Endothelial cell of umbilical vein (primary cell): ENCODE measurements around the gene G3BP2. TPM values are rescaled to one million over a fixed set of nuclear protein-coding genes. Genes with fewer than 3 reads are reported as not detected.

Experiments used
- Bru-seq: library from RNA; stranded (reverse); fragments of 400-500 nt; gene quantifications from one replicate; lab custom pipeline; 2021; lab: Mats Ljungman, UMichigan
- BruChase-seq, 2 experiments: library from RNA; stranded (reverse); fragments of 400-500 nt; gene quantifications; one replicate each; lab custom pipeline; 2021; lab: Mats Ljungman, UMichigan
- BruUV-seq: library from RNA; stranded (reverse); fragments of 400-500 nt; replicated peaks from 2 replicates; lab custom pipeline; 2021; lab: Mats Ljungman, UMichigan
- CTCF ChIA-PET: fragments of 300-600, 350-600 bp; sonication (Branson Sonifier 250); formaldehyde crosslinking; loops from one replicate; lab custom pipeline; 2021; ENCODE audit warnings: antibody characterized with exemption, inconsistent platforms; lab: Charles Lee
- POLR2A ChIA-PET: fragments of 300-600, 350-600 bp; sonication (Branson Sonifier 250); formaldehyde crosslinking; loops from one replicate; lab custom pipeline; 2021; ENCODE audit warnings: antibody characterized with exemption, inconsistent platforms; lab: Charles Lee
- DNase-seq: peaks from one replicate; pipeline ENCODE4 v3.0.0-alpha.2; 2011; ENCODE audit warnings: low read depth, low spot score
- FAIRE-seq: peaks from 2 replicates; lab custom pipeline; 2011; peaks lifted over from hg19 to GRCh38; lab: Jason Lieb, UNC
- H2AFZ ChIP-seq: 2 replicates; pipeline ENCODE4 v1.6.0; 2012; ENCODE audit warnings: low read depth, low read length, control low read depth, inconsistent platforms
- H3K27ac ChIP-seq: 2 replicates; pipeline ENCODE4 v1.5.1; 2011; ENCODE audit warnings: low read depth, mild to moderate bottlenecking, control low read depth, low read length, moderate library complexity; ENCODE audit not compliant: insufficient read depth
- H3K27me3 ChIP-seq, 2 experiments: 2 replicates each; pipeline versions ENCODE4 v1.6.0 to v1.6.1; 2011; ENCODE audit warnings: low read length in 2 of 2, mixed read lengths in 1 of 2; ENCODE audit not compliant: control insufficient read depth in 2 of 2, insufficient read depth in 2 of 2
- H3K36me3 ChIP-seq, 2 experiments: 2 replicates in 1 of 2; 3 replicates in 1 of 2; pipeline ENCODE4 v1.5.1; 2011; ENCODE audit warnings: low read length in 2 of 2, mild to moderate bottlenecking in 1 of 2, moderate library complexity in 1 of 2; ENCODE audit not compliant: control insufficient read depth in 2 of 2, insufficient read depth in 2 of 2; ENCODE audit errors: extremely low read depth in 1 of 2
- H3K4me1 ChIP-seq: 3 replicates; pipeline ENCODE4 v1.5.1; 2011; ENCODE audit warnings: mild to moderate bottlenecking, low read length; ENCODE audit not compliant: control insufficient read depth, insufficient read depth; ENCODE audit errors: extremely low read depth
- H3K4me2 ChIP-seq: 2 replicates; pipeline ENCODE4 v1.6.1; 2011; ENCODE audit warnings: low read length, control low read depth, mixed read lengths; ENCODE audit not compliant: insufficient read depth
- H3K4me3 ChIP-seq, 3 experiments: fragments of 200-600 bp in 1 of 3; sonication (generic), shearing (Covaris generic) in 1 of 3; replicated peaks in 1 of 3; 2 replicates each; pipeline ENCODE4 v1.5.1; 2011 to 2016; ENCODE audit warnings: control low read depth in 3 of 3, low read length in 3 of 3, mild to moderate bottlenecking in 2 of 3, inconsistent platforms in 1 of 3, low read depth in 1 of 3, moderate library complexity in 1 of 3; ENCODE audit not compliant: insufficient read depth in 1 of 3
- H3K79me2 ChIP-seq: 2 replicates; pipeline ENCODE4 v1.6.0; 2012; ENCODE audit warnings: low read length, inconsistent platforms; ENCODE audit not compliant: control insufficient read depth, insufficient read depth
- H3K9ac ChIP-seq: replicated peaks from 2 replicates; pipeline ENCODE3; 2011; ENCODE audit warnings: low read length, control low read depth; ENCODE audit not compliant: insufficient read depth; ENCODE audit errors: extremely low read depth
- H3K9me1 ChIP-seq: replicated peaks from 3 replicates; pipeline ENCODE4 v1.6.0; 2011; ENCODE audit warnings: mild to moderate bottlenecking, low read length; ENCODE audit not compliant: control insufficient read depth, insufficient read depth; ENCODE audit errors: extremely low read depth
- H3K9me3 ChIP-seq: replicated peaks from 2 replicates; pipeline ENCODE4 v1.5.1; 2012; ENCODE audit warnings: low read length, inconsistent platforms; ENCODE audit not compliant: control insufficient read depth, insufficient read depth
- H4K20me1 ChIP-seq: replicated peaks from 2 replicates; pipeline ENCODE3; 2011; ENCODE audit warnings: mild to moderate bottlenecking, low read length; ENCODE audit not compliant: control insufficient read depth, insufficient read depth; ENCODE audit errors: extremely low read depth
- CTCF ChIP-seq, 2 donors: IDR thresholded peaks; 1 replicate in 1 of 2; 2 replicates in 1 of 2; pipeline ENCODE4 v1.5.1; 2011; ENCODE audit warnings: low read length in 2 of 2, mild to moderate bottlenecking in 2 of 2, moderate library complexity in 2 of 2, control low read depth in 1 of 2, inconsistent platforms in 1 of 2, low read depth in 1 of 2; ENCODE audit not compliant: insufficient read depth in 1 of 2; ENCODE audit errors: extremely low read depth in 1 of 2
- FOS ChIP-seq: IDR thresholded peaks from 2 replicates; pipeline ENCODE4 v1.6.1; 2011; ENCODE audit warnings: mild to moderate bottlenecking, low read length, moderate library complexity, borderline replicate concordance; ENCODE audit not compliant: insufficient read depth
- GATA2 ChIP-seq: IDR thresholded peaks from 2 replicates; pipeline ENCODE4 v1.7.0; 2011; ENCODE audit warnings: low read depth, mild to moderate bottlenecking, moderate library complexity, mixed read lengths, low read length; ENCODE audit not compliant: insufficient read length, insufficient read depth
- JUN ChIP-seq: IDR thresholded peaks from 2 replicates; pipeline ENCODE4 v1.6.1; 2011; ENCODE audit warnings: borderline replicate concordance, low read depth; ENCODE audit not compliant: insufficient read length, insufficient read depth
- MAX ChIP-seq: IDR thresholded peaks from 2 replicates; pipeline ENCODE4 v1.6.1; 2011; ENCODE audit not compliant: insufficient read depth, insufficient read length
- MYC ChIP-seq: IDR thresholded peaks from one replicate; pipeline ENCODE4 v1.6.1; 2011; ENCODE audit warnings: mild to moderate bottlenecking, low read depth, low read length
- POLR2A ChIP-seq: IDR thresholded peaks from 2 replicates; pipeline ENCODE4 v1.6.1; 2012; ENCODE audit warnings: low read depth, mild to moderate bottlenecking, control low read depth, low read length
- POLR2AphosphoS5 ChIP-seq: IDR thresholded peaks from 2 replicates; pipeline ENCODE4 v1.6.1; 2012; ENCODE audit warnings: low read depth, mild to moderate bottlenecking, control low read depth, low read length, moderate library complexity; ENCODE audit not compliant: insufficient read depth
- dilution Hi-C: fragments of 300-500 bp; cut with MboI; formaldehyde crosslinking; loops from one replicate; pipeline ENCODE4 v1.15.0; 2019; ENCODE audit warnings: low sequenced_read_pairs; ENCODE audit not compliant: extremely low pct_ligation_motif_present
- intact Hi-C: fragments of 100-400 bp; cut with micrococcal nuclease; formaldehyde crosslinking; loops from one replicate; pipeline ENCODE4 v1.10.0; 2022
- long read RNA-seq: library from polyadenylated mRNA; stranded (forward); transcript quantifications from one replicate; pipeline ENCODE4 v2.0.0, GENCODE V29; 2021
- polyA minus RNA-seq, 3 experiments: library from RNA; depleted of rRNA, polyadenylated mRNA; stranded (reverse); fragments of >200 nt; gene quantifications; 1 replicate in 1 of 3; 2 replicates in 2 of 3; pipeline ENCODE4 v1.2.3, GENCODE V29; 2011
- polyA plus RNA-seq, 4 experiments: library from polyadenylated mRNA; depleted of rRNA in 3 of 4; stranded (reverse) in 3 of 4; unstranded in 1 of 4; fragments of >200 nt; gene quantifications; 2 replicates each; pipeline versions ENCODE4 v1.2.1 to v1.2.3, GENCODE V29; 2011 to 2012; ENCODE audit warnings: missing spikeins in 1 of 4
- total RNA-seq: library from RNA; stranded (reverse); gene quantifications from 2 replicates; pipeline ENCODE4 v1.2.3, GENCODE V29; 2021

The G3BP2 gene
- total RNA-seq (180 and 194 TPM in 2 replicates), polyA plus RNA-seq (39.3 and 61.1 TPM in 2 replicates), polyA minus RNA-seq (89.8 and 95.8 TPM in 2 replicates), Bru-seq, nascent RNA (percentile 96 among the genes with signal in this experiment), BruChase-seq, experiment 1, labeled RNA remaining after a 6-hour chase (percentile 98 among the genes with signal in this experiment), BruChase-seq, experiment 2, labeled RNA remaining after a 2-hour chase (percentile 95 among the genes with signal in this experiment)
- 69.4 and 70.4 TPM in 2 replicates for polyA plus RNA-seq (2011; cell fraction: cytosol; rRNA removed)
- 59.9 and 70.8 TPM in 2 replicates for polyA plus RNA-seq (2011; cell fraction: nucleus; rRNA removed)
- 112 and 140 TPM in 2 replicates for polyA plus RNA-seq (2012)
- polyA minus RNA-seq (2011; cell fraction: cytosol; rRNA and poly(A)+ RNA removed), result 40.7 TPM
- polyA minus RNA-seq (2011; cell fraction: nucleus; rRNA and poly(A)+ RNA removed), result 53.6 and 75.2 TPM in 2 replicates
- long read RNA-seq, full-length matches to known transcripts, result 205 of 298 reads
- long read RNA-seq, partial matches to known transcripts, result 14 of 298 reads
- long read RNA-seq, other reads (novel, unspliced or antisense), result 79 of 298 reads

- peak within 1 kb of the TSS; percentile 91 for H2AFZ ChIP-seq
- peaks cover 25% of the 10 kb centered on the region for H3K4me1 ChIP-seq
- TF ChIP-seq POLR2AphosphoS5, result peak; percentile 87
- TF ChIP-seq GATA2, result peak; percentile 71
- no peak for TF ChIP-seq MYC
- peak; percentile 67 for TF ChIP-seq POLR2A
- TF ChIP-seq CTCF (IDR thresholded peaks at IDR 0.05; ENCODE audit: extremely low read depth in 1 of 2, insufficient read depth in 1 of 2, low read depth in 1 of 2, low read length in 2 of 2), result no peak
- TF ChIP-seq JUN, result no peak
- no peak for TF ChIP-seq FOS
- TF ChIP-seq MAX, result peak; percentile 73
- intact Hi-C loops, result loop anchor here (1.0 to 5.0 kb wide), 5 partner anchors 30 to 174 kb away; partner anchors contain the start of genes RCHY1, THAP6 and USO1
- FAIRE-seq, result peak; percentile 99
- no peaks in the 10 kb centered on the region for H3K36me3 ChIP-seq
- H4K20me1 ChIP-seq, result peaks cover 6% of the 10 kb centered on the region
- H3K4me2 ChIP-seq, result peak within 1 kb of the TSS; percentile 98
- H3K9me3 ChIP-seq, result no peaks in the 10 kb centered on the region
- H3K27ac ChIP-seq, result peak within 1 kb of the TSS; percentile 83
- POLR2A ChIA-PET, result interaction anchor here (0.6 to 2.0 kb wide), 7 partner anchors 9 to 79 kb away, joined by 3 to 10 read pairs (median 5); partner anchors contain the start of gene USO1
- peak within 1 kb of the TSS; percentile 74 to 94 (median 84) for H3K4me3 ChIP-seq
- H3K9ac ChIP-seq, result peak within 1 kb of the TSS; percentile 83
- no peaks in the 10 kb centered on the region for H3K9me1 ChIP-seq
- no TSS peak for BruUV-seq
- no peaks in the 10 kb centered on the region for H3K27me3 ChIP-seq
- peak; percentile 99 for DNase-seq
- H3K79me2 ChIP-seq, result peaks cover 48% of the 10 kb centered on the region
- dilution Hi-C loops, result no loop called here
- CTCF ChIA-PET, result interaction anchor here (1.1 to 7.1 kb wide), 5 partner anchors 10 to 54 kb away, joined by 3 to 65 read pairs (median 6); partner anchors contain the start of gene USO1
Measured at GRCh38 chr4:75673027-75673958, at the start of gene G3BP2. TSS of gene G3BP2 (minus strand) at chr4:75673411. CDS start at chr4:75662025, 11,386 bp downstream.
